GM13976 (cell line): ENCODE data around the gene PRKAR1B.

Experiments used
- DNase-seq: peaks from one replicate; pipeline ENCODE4 v3.0.0; 2012; ENCODE audit warnings: low spot score
- CTCF ChIP-seq: IDR thresholded peaks from 2 replicates; pipeline ENCODE4 v1.5.1; 2012; ENCODE audit warnings: borderline replicate concordance, mild to moderate bottlenecking; ENCODE audit not compliant: insufficient read depth; ENCODE audit errors: extremely low read depth, missing control alignments, control extremely low read depth
- in situ Hi-C: fragments of 300-500 bp; cut with MboI; formaldehyde crosslinking; loops from one replicate; pipeline ENCODE4 v1.12.0; 2022; ENCODE audit warnings: low sequenced_read_pairs, mixed read lengths, inconsistent platforms; ENCODE audit not compliant: unreplicated experiment

PRKAR1B gene

DNA sequence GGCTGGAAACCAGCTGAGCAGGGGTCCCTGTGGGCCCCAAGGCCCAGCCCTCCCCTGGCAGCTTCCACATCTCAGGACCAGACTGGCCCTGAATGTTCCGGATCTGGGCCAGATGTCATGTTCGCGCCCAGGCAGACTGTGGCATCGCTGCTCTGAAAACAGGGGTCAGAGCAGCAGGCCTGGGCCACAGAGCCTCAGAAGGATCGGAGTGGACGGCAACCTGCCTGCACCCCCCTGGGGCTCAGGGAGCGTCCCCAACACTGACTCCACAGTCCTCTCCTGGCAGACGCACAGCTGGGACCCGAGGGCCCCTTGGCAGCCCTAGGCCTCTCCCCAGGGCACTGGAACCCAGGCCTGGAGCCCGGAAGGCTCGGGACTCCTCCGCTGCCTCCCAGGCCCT lies 91.9 kb downstream of the PRKAR1B start:
- no peak for TF ChIP-seq CTCF
- DNase-seq, result no peak
- in situ Hi-C loops, result no loop called here

- no peak for DNase-seq
- TF ChIP-seq CTCF, result no peak
- in situ Hi-C loops, result no loop called here
These were observed 93.6 kb downstream of the PRKAR1B start for GRCh38 chr7:633381-634018.

DNA sequence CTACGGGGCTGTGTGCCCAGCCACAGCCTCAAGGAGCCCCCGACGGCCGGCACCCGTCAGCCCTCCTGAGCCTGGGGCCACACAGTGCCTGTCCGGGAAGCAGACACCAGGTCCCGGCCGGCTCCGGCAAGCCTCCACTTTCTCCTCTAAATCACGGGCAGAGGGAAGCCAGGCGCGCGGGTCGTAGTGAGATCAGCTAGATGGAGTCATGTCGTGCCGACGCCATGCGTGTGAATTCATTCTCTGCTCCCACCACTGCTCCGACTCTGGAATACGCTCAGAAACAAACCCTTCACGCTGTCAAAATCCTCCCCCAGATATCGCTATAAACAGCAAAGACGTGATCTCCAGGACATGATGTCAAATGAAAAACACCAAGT lies 94.3 kb downstream of the PRKAR1B start:
- DNase-seq, result no peak
- in situ Hi-C loops, result no loop called here

GRCh38 chr7:631964-632830 lies 94.9 kb downstream of the PRKAR1B start:
- in situ Hi-C loops, result no loop called here
- no peak for TF ChIP-seq CTCF
- no peak for DNase-seq

More for the DNA sequence above, 94.3 kb downstream of the PRKAR1B start:
- no peak for TF ChIP-seq CTCF

- DNase-seq, result no peak
- TF ChIP-seq CTCF, result no peak
- in situ Hi-C loops, result no loop called here
These were observed 95.8 kb downstream of the PRKAR1B start for GRCh38 chr7:631291-631711.

GRCh38 chr7:630539-630938 lies 96.5 kb downstream of the PRKAR1B start:
- in situ Hi-C loops, result no loop called here
- no peak for DNase-seq
- TF ChIP-seq CTCF, result no peak
